ENCODE data around the gene TRPV2.
A peak's percentile ranks its signal among the peaks of the same experiment; 100 is the strongest.

The TRPV2 gene

DNA sequence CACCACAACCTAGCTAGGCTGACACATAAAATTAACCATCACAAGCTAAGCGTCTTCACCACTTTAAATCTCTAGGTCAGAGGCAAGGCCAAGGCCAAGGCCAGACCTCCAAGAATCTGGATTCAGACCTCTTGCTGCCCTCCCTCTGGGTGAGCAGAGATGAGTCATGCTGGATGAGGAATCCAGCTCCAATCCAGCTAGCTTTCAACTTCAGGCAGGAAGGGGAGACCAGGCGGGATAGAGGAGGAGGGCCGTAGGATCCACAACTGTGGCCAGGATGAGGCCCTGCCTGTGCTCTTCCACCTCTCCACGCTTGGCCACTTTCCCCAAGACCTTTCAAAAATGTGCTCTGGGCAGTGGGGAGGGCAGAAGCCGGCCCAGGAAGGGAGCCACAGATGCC lies 61.9 kb downstream of the TRPV2 start:
- DNase-seq (ENCODE audit: low read depth), result peak; percentile 71

- no peak for DNase-seq (ENCODE audit: low read depth)
These were observed 62.3 kb downstream of the TRPV2 start for GRCh38 chr17:16477666-16478065.

GRCh38 chr17:16478649-16479048 lies 63.3 kb downstream of the TRPV2 start:
- no peak for DNase-seq (ENCODE audit: low read depth)

DNA sequence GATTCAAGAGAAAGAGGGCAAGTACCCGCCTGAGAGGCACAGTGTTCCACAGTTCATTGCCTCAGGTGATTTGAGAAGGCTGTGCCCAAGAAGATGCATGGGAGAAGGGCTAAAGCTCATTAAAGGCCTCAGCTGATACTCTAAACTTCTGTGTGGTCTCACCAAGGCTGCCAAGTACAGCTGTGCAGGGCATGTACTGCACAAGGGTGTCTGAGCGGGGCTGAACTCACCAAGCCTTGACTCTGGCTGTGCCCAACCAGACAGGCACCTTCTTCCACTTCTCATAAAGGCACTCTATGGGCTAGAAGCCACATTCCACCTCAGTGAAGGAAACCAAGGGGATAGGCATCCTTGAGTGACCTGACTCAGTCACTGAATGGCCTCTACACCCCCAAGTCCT lies 63.9 kb downstream of the TRPV2 start:
- DNase-seq (ENCODE audit: low read depth), result no peak

DNA sequence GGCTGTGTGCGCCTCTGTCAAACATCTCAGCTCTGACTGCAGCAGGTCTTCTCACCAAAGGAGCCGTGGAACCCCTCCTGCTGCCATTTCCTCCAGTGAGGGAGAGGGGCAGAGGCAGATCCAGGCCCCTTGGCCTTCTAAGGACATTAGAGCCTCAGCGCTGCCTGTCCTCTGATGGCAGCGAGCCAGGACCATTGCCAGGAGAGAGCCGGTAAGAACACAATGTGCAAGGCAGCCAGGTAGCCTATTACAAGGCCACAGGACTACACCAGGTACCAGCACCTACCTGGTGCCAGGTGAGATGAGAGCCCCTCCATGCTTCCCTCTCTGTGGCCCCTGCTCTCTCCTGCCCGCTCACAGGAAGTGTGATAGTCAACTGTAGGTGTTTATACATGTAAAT lies 65.6 kb downstream of the TRPV2 start:
- no peak for DNase-seq (ENCODE audit: low read depth)

DNA sequence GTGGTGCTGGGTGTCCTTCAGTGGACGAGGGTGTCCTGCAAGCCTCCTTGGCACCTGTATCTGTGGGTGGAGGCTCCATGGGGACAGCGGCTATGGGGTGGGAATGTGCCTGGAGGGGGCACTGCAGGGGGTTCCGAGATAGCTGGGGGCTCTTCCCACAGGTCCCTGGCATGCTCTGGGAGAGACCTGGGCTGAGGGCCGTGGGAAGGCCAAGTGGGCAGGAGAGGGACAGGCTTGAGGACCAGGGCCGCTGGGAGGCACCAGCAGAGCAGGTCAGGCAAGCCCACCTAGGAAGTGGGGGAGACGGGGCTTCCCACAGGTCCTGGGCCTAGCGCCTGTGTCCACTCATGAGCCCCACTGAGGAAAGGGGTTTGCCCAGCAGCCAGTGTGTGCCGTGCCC lies 66.9 kb downstream of the TRPV2 start:
- DNase-seq (ENCODE audit: low read depth), result no peak

DNA sequence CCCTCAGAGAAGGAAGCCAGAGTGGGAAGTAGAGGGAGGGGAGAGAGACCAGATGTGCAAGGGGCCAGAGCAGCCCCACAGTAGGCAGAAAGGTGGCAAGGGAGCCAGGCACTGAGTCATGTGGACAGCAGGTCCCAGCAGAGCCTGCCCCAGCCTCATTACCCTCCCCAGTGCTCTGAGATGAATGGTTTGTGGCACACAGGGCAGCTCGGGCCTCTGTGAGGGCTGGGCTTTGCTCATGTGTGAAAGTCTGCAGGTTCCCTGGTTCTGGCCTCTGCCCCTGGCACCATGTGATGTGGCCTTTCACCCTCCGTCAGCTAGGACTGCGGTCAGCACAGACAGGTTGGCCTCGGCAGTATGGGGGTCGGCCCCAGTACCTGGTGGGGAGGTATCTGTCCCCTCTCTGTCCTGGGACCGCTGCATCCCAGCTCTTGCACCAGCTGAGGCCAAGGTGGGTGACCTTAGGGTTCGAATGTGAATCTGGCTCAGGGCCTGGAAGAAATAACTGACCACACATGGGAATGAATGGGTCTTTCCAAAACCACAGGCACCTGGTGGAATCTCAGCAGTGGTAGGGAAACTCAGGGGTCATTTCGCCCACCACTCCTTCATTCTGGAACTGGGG lies 67.8 kb downstream of the TRPV2 start:
- DNase-seq (ENCODE audit: low read depth), result no peak

- DNase-seq (ENCODE audit: low read depth), result no peak
These were observed 69.2 kb downstream of the TRPV2 start for GRCh38 chr17:16484445-16485175.
